HG03045 (cell line): ENCODE results near the gene AHSA1.

Experiments used
- ATAC-seq: cut with Tn5 transposase; IDR thresholded peaks from one replicate; pipeline ENCODE4 v1.9.1; 2021; ENCODE audit warnings: mild to moderate bottlenecking, moderate library complexity; ENCODE audit not compliant: unreplicated experiment

AHSA1 gene

GRCh38 chr14:77507762-77508161 is 49.9 kb downstream of the AHSA1 start:
- ATAC-seq = no peak

GRCh38 chr14:77508249-77508648 is 50.4 kb downstream of the AHSA1 start:
- no peak for ATAC-seq

GRCh38 chr14:77508876-77509275 is 51.0 kb downstream of the AHSA1 start:
- no peak for ATAC-seq

- ATAC-seq = no peak
These were observed 51.5 kb downstream of the AHSA1 start for GRCh38 chr14:77509366-77509765.

- no peak for ATAC-seq
These were observed 53.7 kb downstream of the AHSA1 start for GRCh38 chr14:77511486-77512162.

- ATAC-seq = no peak
These were observed 58.2 kb downstream of the AHSA1 start for GRCh38 chr14:77516126-77516525.
